SU-DHL-6 (cell line): ENCODE measurements around the gene ASCC3.
A peak's percentile ranks its signal among the peaks of the same experiment; 100 is the strongest.

Experiments
- H2AFZ ChIP-seq: fragments of 200-600 bp; sonication (generic); 2 replicates; pipeline ENCODE4 v1.6.1; 2014; ENCODE audit warnings: low read depth, mild to moderate bottlenecking, moderate library complexity, mixed read lengths, antibody characterized with exemption, low read length; ENCODE audit not compliant: severe bottlenecking
- H3F3A ChIP-seq: fragments of 200-600 bp; shearing (Covaris generic); 2 replicates; pipeline ENCODE4 v1.6.0; 2016; ENCODE audit warnings: antibody characterized with exemption, mild to moderate bottlenecking; ENCODE audit not compliant: insufficient read depth
- H3K27ac ChIP-seq: fragments of 200-600 bp; sonication (generic); 2 replicates; pipeline ENCODE4 v1.5.1; 2016; ENCODE audit warnings: low read depth, mild to moderate bottlenecking, low read length, moderate library complexity, mixed read lengths
- H3K27me3 ChIP-seq: fragments of 200-600 bp; sonication (generic), shearing (Covaris generic); 2 replicates; pipeline ENCODE4 v1.6.0; 2014; ENCODE audit warnings: mild to moderate bottlenecking, low read length
- H3K36me3 ChIP-seq: fragments of 200-600 bp; sonication (generic); 2 replicates; pipeline ENCODE4 v1.6.1; 2014; ENCODE audit warnings: mild to moderate bottlenecking, low read length, mixed read lengths
- H3K4me2 ChIP-seq: fragments of 300-600, 200-600 bp; shearing (Covaris generic), sonication (generic); 2 replicates; pipeline ENCODE4 v1.6.0; 2014; ENCODE audit warnings: low read length, low read depth, mild to moderate bottlenecking; ENCODE audit not compliant: poor library complexity, severe bottlenecking
- H3K4me3 ChIP-seq: fragments of 200-600 bp; sonication (generic); 2 replicates; pipeline ENCODE4 v1.5.1; 2014; ENCODE audit warnings: antibody characterized with exemption, low read length, mild to moderate bottlenecking, mixed read lengths; ENCODE audit not compliant: insufficient read depth, poor library complexity, severe bottlenecking
- H3K79me2 ChIP-seq: fragments of 200-600 bp; sonication (generic); 2 replicates; pipeline ENCODE4 v1.6.1; 2014; ENCODE audit warnings: mild to moderate bottlenecking, low read length, moderate library complexity; ENCODE audit not compliant: insufficient read depth
- H3K9ac ChIP-seq: fragments of 200-600 bp; sonication (generic); 2 replicates; pipeline ENCODE4 v1.7.0; 2014; ENCODE audit warnings: mild to moderate bottlenecking, low read length
- H3K9me2 ChIP-seq: fragments of 200-600 bp; sonication (generic); replicated peaks from 2 replicates; pipeline ENCODE4 v1.6.1; 2014; ENCODE audit warnings: low read length; ENCODE audit not compliant: insufficient read depth
- H3K9me3 ChIP-seq: fragments of 200-600 bp; sonication (generic); 2 replicates; pipeline ENCODE4 v1.6.1; 2014; ENCODE audit warnings: low read length, mixed read lengths; ENCODE audit not compliant: insufficient read depth
- H4K20me1 ChIP-seq: fragments of 200-600 bp; sonication (generic); 2 replicates; pipeline ENCODE4 v1.6.1; 2014; ENCODE audit warnings: low read depth, mild to moderate bottlenecking, antibody characterized with exemption, low read length, moderate library complexity, mixed read lengths
- EZH2phosphoT487 ChIP-seq: fragments of 200-600 bp; sonication (generic), shearing (Covaris generic); conservative IDR thresholded peaks from 2 replicates; pipeline ENCODE4 v1.6.1; 2018; ENCODE audit warnings: mild to moderate bottlenecking, antibody characterized with exemption, low read length, moderate library complexity, mixed read lengths
- TF ChIP-seq, protein P1 (sequence below): fragments of 200-600 bp; sonication (generic); IDR thresholded peaks from one replicate; pipeline ENCODE4 v1.5.1; 2017; ENCODE audit warnings: antibody characterized with exemption, mild to moderate bottlenecking, low read length, moderate library complexity; ENCODE audit not compliant: insufficient read depth, poor library complexity, severe bottlenecking

The ASCC3 gene, protein sequence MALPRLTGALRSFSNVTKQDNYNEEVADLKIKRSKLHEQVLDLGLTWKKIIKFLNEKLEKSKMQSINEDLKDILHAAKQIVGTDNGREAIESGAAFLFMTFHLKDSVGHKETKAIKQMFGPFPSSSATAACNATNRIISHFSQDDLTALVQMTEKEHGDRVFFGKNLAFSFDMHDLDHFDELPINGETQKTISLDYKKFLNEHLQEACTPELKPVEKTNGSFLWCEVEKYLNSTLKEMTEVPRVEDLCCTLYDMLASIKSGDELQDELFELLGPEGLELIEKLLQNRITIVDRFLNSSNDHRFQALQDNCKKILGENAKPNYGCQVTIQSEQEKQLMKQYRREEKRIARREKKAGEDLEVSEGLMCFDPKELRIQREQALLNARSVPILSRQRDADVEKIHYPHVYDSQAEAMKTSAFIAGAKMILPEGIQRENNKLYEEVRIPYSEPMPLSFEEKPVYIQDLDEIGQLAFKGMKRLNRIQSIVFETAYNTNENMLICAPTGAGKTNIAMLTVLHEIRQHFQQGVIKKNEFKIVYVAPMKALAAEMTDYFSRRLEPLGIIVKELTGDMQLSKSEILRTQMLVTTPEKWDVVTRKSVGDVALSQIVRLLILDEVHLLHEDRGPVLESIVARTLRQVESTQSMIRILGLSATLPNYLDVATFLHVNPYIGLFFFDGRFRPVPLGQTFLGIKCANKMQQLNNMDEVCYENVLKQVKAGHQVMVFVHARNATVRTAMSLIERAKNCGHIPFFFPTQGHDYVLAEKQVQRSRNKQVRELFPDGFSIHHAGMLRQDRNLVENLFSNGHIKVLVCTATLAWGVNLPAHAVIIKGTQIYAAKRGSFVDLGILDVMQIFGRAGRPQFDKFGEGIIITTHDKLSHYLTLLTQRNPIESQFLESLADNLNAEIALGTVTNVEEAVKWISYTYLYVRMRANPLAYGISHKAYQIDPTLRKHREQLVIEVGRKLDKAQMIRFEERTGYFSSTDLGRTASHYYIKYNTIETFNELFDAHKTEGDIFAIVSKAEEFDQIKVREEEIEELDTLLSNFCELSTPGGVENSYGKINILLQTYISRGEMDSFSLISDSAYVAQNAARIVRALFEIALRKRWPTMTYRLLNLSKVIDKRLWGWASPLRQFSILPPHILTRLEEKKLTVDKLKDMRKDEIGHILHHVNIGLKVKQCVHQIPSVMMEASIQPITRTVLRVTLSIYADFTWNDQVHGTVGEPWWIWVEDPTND (N-terminal part only)

DNA sequence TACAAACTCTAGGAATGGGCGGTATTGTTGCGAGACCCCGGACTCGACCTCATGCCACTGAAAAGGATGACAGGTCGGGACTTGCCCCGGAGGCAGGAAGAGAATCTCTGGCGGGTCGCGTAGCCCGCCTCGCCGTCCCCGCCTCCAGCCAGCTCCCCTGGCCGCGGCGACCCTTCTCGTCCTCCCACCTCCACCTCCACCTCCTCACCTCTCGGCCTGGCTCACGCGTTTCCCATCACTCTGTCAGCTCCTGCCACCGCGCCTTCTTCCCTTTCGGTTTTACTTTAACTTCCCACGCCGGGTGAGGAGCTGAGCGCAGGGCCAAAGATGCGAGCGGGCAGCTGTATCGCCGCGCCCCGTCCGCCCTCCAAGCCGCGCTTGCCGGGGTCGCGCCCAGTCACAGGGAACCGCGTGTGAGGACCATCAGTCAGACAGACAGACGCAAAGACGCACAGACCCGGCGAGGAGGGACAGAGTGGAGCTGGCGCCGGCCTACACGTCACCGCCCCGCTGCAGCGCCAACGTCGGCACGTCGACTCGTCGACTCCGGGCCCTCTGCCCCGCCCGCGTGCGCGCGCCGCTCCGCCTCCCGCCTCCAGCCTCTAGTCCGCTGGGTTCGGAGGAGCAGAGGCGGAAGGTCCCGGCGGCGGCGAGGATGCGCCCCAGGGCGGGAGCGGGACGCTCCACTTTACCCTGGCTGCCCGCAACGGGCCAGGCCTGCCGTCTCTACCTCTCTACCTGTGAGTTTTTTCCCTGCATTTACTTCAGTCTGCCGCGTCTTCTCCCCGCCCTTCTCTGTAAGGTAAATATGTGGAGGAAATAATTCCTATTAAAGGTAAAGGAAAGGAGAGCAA lies at the start of gene ASCC3:
TSS of gene ASCC3 (minus strand) at position 477 of the 854 bp plus-strand sequence. CDS start 13,332 bp downstream, outside the sequence.
- peak within 1 kb of the TSS; percentile 88 for H3K9ac ChIP-seq
- H3K9me2 ChIP-seq = no peaks in the 10 kb centered on the region
- peaks cover 7% of the 10 kb centered on the region; the same call in 1 of the 2 replicates for H4K20me1 ChIP-seq
- H3K27ac ChIP-seq = peak within 1 kb of the TSS; percentile 59
- H3K79me2 ChIP-seq = peaks cover 50% of the 10 kb centered on the region
- TF ChIP-seq, protein P1, sequence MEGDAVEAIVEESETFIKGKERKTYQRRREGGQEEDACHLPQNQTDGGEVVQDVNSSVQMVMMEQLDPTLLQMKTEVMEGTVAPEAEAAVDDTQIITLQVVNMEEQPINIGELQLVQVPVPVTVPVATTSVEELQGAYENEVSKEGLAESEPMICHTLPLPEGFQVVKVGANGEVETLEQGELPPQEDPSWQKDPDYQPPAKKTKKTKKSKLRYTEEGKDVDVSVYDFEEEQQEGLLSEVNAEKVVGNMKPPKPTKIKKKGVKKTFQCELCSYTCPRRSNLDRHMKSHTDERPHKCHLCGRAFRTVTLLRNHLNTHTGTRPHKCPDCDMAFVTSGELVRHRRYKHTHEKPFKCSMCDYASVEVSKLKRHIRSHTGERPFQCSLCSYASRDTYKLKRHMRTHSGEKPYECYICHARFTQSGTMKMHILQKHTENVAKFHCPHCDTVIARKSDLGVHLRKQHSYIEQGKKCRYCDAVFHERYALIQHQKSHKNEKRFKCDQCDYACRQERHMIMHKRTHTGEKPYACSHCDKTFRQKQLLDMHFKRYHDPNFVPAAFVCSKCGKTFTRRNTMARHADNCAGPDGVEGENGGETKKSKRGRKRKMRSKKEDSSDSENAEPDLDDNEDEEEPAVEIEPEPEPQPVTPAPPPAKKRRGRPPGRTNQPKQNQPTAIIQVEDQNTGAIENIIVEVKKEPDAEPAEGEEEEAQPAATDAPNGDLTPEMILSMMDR = no peak
- no peak for TF ChIP-seq EZH2phosphoT487
- H3K4me2 ChIP-seq = peak within 1 kb of the TSS; percentile 80
- H3F3A ChIP-seq = no peaks in the 10 kb centered on the region
- peaks cover 4% of the 10 kb centered on the region; the same call in 1 of the 2 replicates for H3K36me3 ChIP-seq
- peak within 1 kb of the TSS; percentile 86 for H3K4me3 ChIP-seq
- no peaks in the 10 kb centered on the region for H3K27me3 ChIP-seq
- no peaks in the 10 kb centered on the region for H3K9me3 ChIP-seq
- peak within 1 kb of the TSS; percentile 90 for H2AFZ ChIP-seq

DNA sequence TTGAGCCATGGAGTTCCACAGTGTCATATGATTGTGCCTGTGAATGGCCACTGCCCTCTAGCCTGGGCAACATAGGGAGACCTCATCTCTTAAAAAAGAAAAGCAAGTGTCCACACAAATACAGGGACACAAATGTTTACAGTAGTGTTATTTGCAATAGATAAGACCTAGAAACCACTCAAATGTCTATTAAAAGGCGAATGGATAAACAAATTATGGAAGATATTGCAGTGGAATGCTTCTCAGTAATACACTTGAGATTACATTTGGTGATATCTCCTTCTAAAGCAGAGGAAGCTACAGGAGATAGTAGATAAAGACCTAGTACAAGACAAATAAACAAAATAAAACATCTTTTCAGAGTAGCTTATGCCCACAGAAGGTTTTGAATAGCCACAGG lies 44.6 kb upstream of the ASCC3 start:
- H3K36me3 ChIP-seq = no peaks in the 10 kb centered on the region
- no peaks in the 10 kb centered on the region for H3K79me2 ChIP-seq
- H2AFZ ChIP-seq = no peak overlapping the region
- no peaks in the 10 kb centered on the region for H3K9me3 ChIP-seq
- H3K27me3 ChIP-seq = no peaks in the 10 kb centered on the region
- H3K27ac ChIP-seq = no peak overlapping the region
- no peaks in the 10 kb centered on the region for H3F3A ChIP-seq
- H3K4me3 ChIP-seq = no peak overlapping the region
- no peak for TF ChIP-seq EZH2phosphoT487
- TF ChIP-seq, protein P1 = no peak
- no peaks in the 10 kb centered on the region for H4K20me1 ChIP-seq
- H3K9ac ChIP-seq = no peak overlapping the region
- peaks cover 3% of the 10 kb centered on the region; the same call in 1 of the 2 replicates for H3K9me2 ChIP-seq
- no peak overlapping the region for H3K4me2 ChIP-seq
